ENCODE measurements around the gene LARP1. TPM values are rescaled to one million over a fixed set of nuclear protein-coding genes. Genes with fewer than 3 reads are reported as not detected.

Gene LARP1
- total and polyA plus RNA-seq, 9 donors: 38.1 to 249 (median 146) TPM

- intact Hi-C loops (cut with DNase I): loop anchor here in 1 of 4 donors (5.0 kb wide), 1 partner anchor 37 kb away; the partner anchor contains the start of gene LARP1
- H3K27me3 ChIP-seq: no peaks in the 10 kb centered on the region
- H3K4me1 ChIP-seq (ENCODE audit: insufficient read depth): peaks cover 16% of the 10 kb centered on the region
- no peak for TF ChIP-seq POLR2A (IDR thresholded peaks at IDR 0.05)
- TF ChIP-seq CTCF (IDR thresholded peaks at IDR 0.05): no peak
- TF ChIP-seq EP300 (IDR thresholded peaks at IDR 0.05): no peak
- 43 to 51% (median 46%) methylated on average over 7 of the region's 7 CpGs for WGBS, 3 donors
- no peak overlapping the region for H3K4me3 ChIP-seq
- DNase-seq: no peak
- H3K36me3 ChIP-seq: no peaks in the 10 kb centered on the region
- peak overlapping the region in 1 of 2 donors; percentile 12 for H3K27ac ChIP-seq
- H3K9me3 ChIP-seq: no peaks in the 10 kb centered on the region
Observed at GRCh38 chr5:154794525-154795234, 39.5 kb downstream of the LARP1 start.

GRCh38 chr5:154795235-154795596, 40.0 kb downstream of the LARP1 start:
- no peak overlapping the region for H3K4me3 ChIP-seq
- WGBS, 3 donors: 79 to 82% (median 79%) methylated on average over 3 of the region's 3 CpGs
- no peaks in the 10 kb centered on the region for H3K36me3 ChIP-seq
- no peak for DNase-seq
- H3K4me1 ChIP-seq (ENCODE audit: insufficient read depth): peaks cover 16% of the 10 kb centered on the region
- H3K9me3 ChIP-seq: no peaks in the 10 kb centered on the region
- peak overlapping the region in 1 of 2 donors; percentile 12 for H3K27ac ChIP-seq
- TF ChIP-seq EP300 (IDR thresholded peaks at IDR 0.05) (no peak), CTCF (IDR thresholded peaks at IDR 0.05) (no peak), POLR2A (IDR thresholded peaks at IDR 0.05) (no peak)
- intact Hi-C loops (cut with DNase I): no loop called here
- no peaks in the 10 kb centered on the region for H3K27me3 ChIP-seq

- no peaks in the 10 kb centered on the region for H3K9me3 ChIP-seq
- 54 to 70% (median 61%) methylated on average over 4 of the region's 4 CpGs for WGBS, 3 donors
- intact Hi-C loops (cut with DNase I): no loop called here
- H3K27me3 ChIP-seq: no peaks in the 10 kb centered on the region
- H3K4me1 ChIP-seq (ENCODE audit: insufficient read depth): peaks cover 16% of the 10 kb centered on the region
- H3K4me3 ChIP-seq: no peak overlapping the region
- DNase-seq: no peak
- H3K27ac ChIP-seq: no peak overlapping the region
- TF ChIP-seq EP300 (IDR thresholded peaks at IDR 0.05) (no peak), CTCF (IDR thresholded peaks at IDR 0.05) (no peak), POLR2A (IDR thresholded peaks at IDR 0.05) (no peak)
- H3K36me3 ChIP-seq: no peaks in the 10 kb centered on the region
Observed at GRCh38 chr5:154797762-154798161, 42.6 kb downstream of the LARP1 start.

- Histone ChIP-seq H3K9me3 (no peaks in the 10 kb centered on the region), H3K4me1 (ENCODE audit: insufficient read depth) (peaks cover 1% of the 10 kb centered on the region), H3K4me3 (no peak overlapping the region), H3K27ac (no peak overlapping the region), H3K36me3 (no peaks in the 10 kb centered on the region), H3K27me3 (no peaks in the 10 kb centered on the region)
- no peak for DNase-seq
- no peak for TF ChIP-seq POLR2A (IDR thresholded peaks at IDR 0.05)
- no peak for TF ChIP-seq CTCF (IDR thresholded peaks at IDR 0.05)
- no peak for TF ChIP-seq EP300 (IDR thresholded peaks at IDR 0.05)
- intact Hi-C loops (cut with DNase I): no loop called here
Observed at GRCh38 chr5:154800582-154800981, 45.4 kb downstream of the LARP1 start.
